ENCODE results near the gene SECISBP2. TPM values are rescaled to one million over a fixed set of nuclear protein-coding genes. Genes with fewer than 3 reads are reported as not detected.

Gene SECISBP2
- polyA plus RNA-seq, 1 donor (not counting 4 experiments of a cell fraction or from before 2014, with no cell fraction given): 24.3 TPM

GRCh38 chr9:89365532-89365912 is 47.2 kb downstream of the SECISBP2 start:
- FAIRE-seq (no peak), DNase-seq (ENCODE audit: low read depth, low spot score) (no peak)

DNA sequence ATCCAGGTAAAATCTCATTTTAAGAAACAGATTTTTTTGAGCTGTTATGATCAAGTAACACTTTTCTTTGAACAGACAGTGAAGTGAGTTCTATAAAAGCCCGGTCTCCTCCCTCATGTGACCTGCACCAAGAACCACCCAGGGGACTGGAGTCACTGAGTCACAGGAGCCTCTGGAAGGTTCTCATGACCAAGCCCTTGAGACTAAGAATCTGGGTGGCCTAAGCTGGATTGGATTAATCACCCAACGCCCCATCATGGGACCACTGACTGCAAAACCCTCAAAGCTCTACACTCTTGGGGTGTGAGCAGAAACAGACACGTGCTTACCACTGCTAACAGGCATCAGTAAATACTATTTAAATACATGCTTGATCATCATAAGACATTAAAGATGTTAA is 48.4 kb downstream of the SECISBP2 start:
- peaks cover 6 to 8% of the 10 kb centered on the region in 2 experiments for H3K36me3 ChIP-seq (ENCODE audit: control insufficient read depth in 2 of 2, extremely low read depth in 1 of 2, insufficient read depth in 2 of 2, low read length in 2 of 2)
- H3K4me1 ChIP-seq (ENCODE audit: control insufficient read depth, extremely low read depth, insufficient read depth, low read length): no peaks in the 10 kb centered on the region
- H3K9me1 ChIP-seq (ENCODE audit: control insufficient read depth, extremely low read depth, insufficient read depth, low read length): no peaks in the 10 kb centered on the region
- H3K9me3 ChIP-seq (ENCODE audit: control insufficient read depth, low read depth, low read length): no peaks in the 10 kb centered on the region
- no peak overlapping the region for H3K9ac ChIP-seq (ENCODE audit: control insufficient read depth, extremely low read depth, insufficient read depth, low read length)
- no peaks in the 10 kb centered on the region for H3K27me3 ChIP-seq (ENCODE audit: control insufficient read depth, extremely low read depth, insufficient read depth, low read length)
- no peak for FAIRE-seq
- H3K79me2 ChIP-seq (ENCODE audit: control insufficient read depth, insufficient read depth, low read length): no peaks in the 10 kb centered on the region
- no peaks in the 10 kb centered on the region for H4K20me1 ChIP-seq (ENCODE audit: control insufficient read depth, extremely low read depth, insufficient read depth, low read length)
- TF ChIP-seq EZH2 (IDR thresholded peaks at IDR 0.05; ENCODE audit: low read length): no peak
- TF ChIP-seq, protein P1, sequence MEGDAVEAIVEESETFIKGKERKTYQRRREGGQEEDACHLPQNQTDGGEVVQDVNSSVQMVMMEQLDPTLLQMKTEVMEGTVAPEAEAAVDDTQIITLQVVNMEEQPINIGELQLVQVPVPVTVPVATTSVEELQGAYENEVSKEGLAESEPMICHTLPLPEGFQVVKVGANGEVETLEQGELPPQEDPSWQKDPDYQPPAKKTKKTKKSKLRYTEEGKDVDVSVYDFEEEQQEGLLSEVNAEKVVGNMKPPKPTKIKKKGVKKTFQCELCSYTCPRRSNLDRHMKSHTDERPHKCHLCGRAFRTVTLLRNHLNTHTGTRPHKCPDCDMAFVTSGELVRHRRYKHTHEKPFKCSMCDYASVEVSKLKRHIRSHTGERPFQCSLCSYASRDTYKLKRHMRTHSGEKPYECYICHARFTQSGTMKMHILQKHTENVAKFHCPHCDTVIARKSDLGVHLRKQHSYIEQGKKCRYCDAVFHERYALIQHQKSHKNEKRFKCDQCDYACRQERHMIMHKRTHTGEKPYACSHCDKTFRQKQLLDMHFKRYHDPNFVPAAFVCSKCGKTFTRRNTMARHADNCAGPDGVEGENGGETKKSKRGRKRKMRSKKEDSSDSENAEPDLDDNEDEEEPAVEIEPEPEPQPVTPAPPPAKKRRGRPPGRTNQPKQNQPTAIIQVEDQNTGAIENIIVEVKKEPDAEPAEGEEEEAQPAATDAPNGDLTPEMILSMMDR (optimal IDR thresholded peaks at IDR 0.05 in 1 of 3, IDR thresholded peaks at IDR 0.05 in 1 of 3, conservative IDR thresholded peaks at IDR 0.05 in 1 of 3; ENCODE audit: extremely low read depth in 1 of 3, insufficient read depth in 2 of 3, low read length in 3 of 3): no peak
- dilution Hi-C loops (cut with MboI; ENCODE audit: extremely low pct_ligation_motif_present, low sequenced_read_pairs): no loop called here
- DNase-seq (ENCODE audit: low read depth, low spot score): no peak
- H3K4me2 ChIP-seq (ENCODE audit: control insufficient read depth, extremely low read depth, insufficient read depth, low read depth, low read length): no peak overlapping the region
- H2AFZ ChIP-seq (ENCODE audit: control insufficient read depth, low read length): no peak overlapping the region
- no peak overlapping the region for H3K27ac ChIP-seq (ENCODE audit: control insufficient read depth, insufficient read depth, low read length)
- no peak overlapping the region for H3K4me3 ChIP-seq (ENCODE audit: control insufficient read depth in 2 of 3, extremely low read depth in 1 of 3, insufficient read depth in 2 of 3, low read depth in 1 of 3, low read length in 3 of 3)

More at GRCh38 chr9:89365532-89365912, 47.2 kb downstream of the SECISBP2 start:
- Histone ChIP-seq H3K27ac (ENCODE audit: control insufficient read depth, insufficient read depth, low read length) (no peak overlapping the region), H3K79me2 (ENCODE audit: control insufficient read depth, insufficient read depth, low read length) (no peaks in the 10 kb centered on the region), H3K9me1 (ENCODE audit: control insufficient read depth, extremely low read depth, insufficient read depth, low read length) (no peaks in the 10 kb centered on the region), H3K4me1 (ENCODE audit: control insufficient read depth, extremely low read depth, insufficient read depth, low read length) (no peaks in the 10 kb centered on the region), H2AFZ (ENCODE audit: control insufficient read depth, low read length) (no peak overlapping the region), H3K36me3 (ENCODE audit: control insufficient read depth in 2 of 2, extremely low read depth in 1 of 2, insufficient read depth in 2 of 2, low read length in 2 of 2) (peaks cover 9 to 16% of the 10 kb centered on the region in 2 experiments), H3K9me3 (ENCODE audit: control insufficient read depth, low read depth, low read length) (no peaks in the 10 kb centered on the region), H3K9ac (ENCODE audit: control insufficient read depth, extremely low read depth, insufficient read depth, low read length) (no peak overlapping the region), H3K4me2 (ENCODE audit: control insufficient read depth, extremely low read depth, insufficient read depth, low read depth, low read length) (no peak overlapping the region), H3K4me3 (ENCODE audit: control insufficient read depth in 2 of 3, extremely low read depth in 1 of 3, insufficient read depth in 2 of 3, low read depth in 1 of 3, low read length in 3 of 3) (no peak overlapping the region), H3K27me3 (ENCODE audit: control insufficient read depth, extremely low read depth, insufficient read depth, low read length) (no peaks in the 10 kb centered on the region), H4K20me1 (ENCODE audit: control insufficient read depth, extremely low read depth, insufficient read depth, low read length) (no peaks in the 10 kb centered on the region)
- dilution Hi-C loops (cut with MboI; ENCODE audit: extremely low pct_ligation_motif_present, low sequenced_read_pairs): no loop called here
- TF ChIP-seq EZH2 (IDR thresholded peaks at IDR 0.05; ENCODE audit: low read length): no peak
- TF ChIP-seq, protein P1 (optimal IDR thresholded peaks at IDR 0.05 in 1 of 3, IDR thresholded peaks at IDR 0.05 in 1 of 3, conservative IDR thresholded peaks at IDR 0.05 in 1 of 3; ENCODE audit: extremely low read depth in 1 of 3, insufficient read depth in 2 of 3, low read length in 3 of 3): no peak
